Muscle of leg (tissue), 11 donors: ENCODE measurements around the gene DUS3L. TPM values are rescaled to one million over a fixed set of nuclear protein-coding genes. Genes with fewer than 3 reads are reported as not detected.
"Not testable (repeated sequence)": the region's sequence is repeated elsewhere in the genome, so short reads cannot be mapped to it uniquely, and the experiment has no call there.

Source experiments
- DNase-seq: peaks from one replicate; pipeline ENCODE4 v3.0.0; 2013
- H3K27ac ChIP-seq: one replicate; pipeline ENCODE4 v1.5.1; 2013; ENCODE audit warnings: mild to moderate bottlenecking, low read length, control low read depth
- H3K27me3 ChIP-seq: one replicate; pipeline ENCODE4 v1.6.1; 2013; ENCODE audit warnings: low read length; ENCODE audit not compliant: control insufficient read depth, insufficient read depth
- H3K36me3 ChIP-seq: one replicate; pipeline ENCODE4 v1.6.1; 2013; ENCODE audit warnings: low read length; ENCODE audit not compliant: control insufficient read depth, insufficient read depth
- H3K4me1 ChIP-seq: one replicate; pipeline ENCODE4 v1.6.1; 2013; ENCODE audit warnings: low read length; ENCODE audit not compliant: control insufficient read depth, insufficient read depth
- H3K4me3 ChIP-seq: one replicate; pipeline ENCODE4 v1.5.1; 2013; ENCODE audit warnings: low read length, control low read depth
- H3K9me3 ChIP-seq: replicated peaks from 2 replicates; pipeline ENCODE4 v1.6.1; 2013; ENCODE audit warnings: low read depth, low read length; ENCODE audit not compliant: control insufficient read depth
- WGBS: methylation state at CpG from one replicate; pipeline ENCODE4 v1.1.5; 2013; ENCODE audit warnings: missing lambda C conversion rate; ENCODE audit not compliant: insufficient coverage; 5-methylcytosine and 5-hydroxymethylcytosine counted together
- polyA plus RNA-seq, 8 donors: library from polyadenylated mRNA; unstranded; fragments of 120-200 nt; gene quantifications; one replicate each; pipeline versions ENCODE4 v1.2.1 to v1.2.3, GENCODE V29; 2013; ENCODE audit warnings: inconsistent platforms in 1 of 8, low replicate concordance in 1 of 8; ENCODE audit not compliant: insufficient read length in 8 of 8, insufficient read depth in 1 of 8
- total RNA-seq: library from RNA; stranded (reverse); fragments of 120-200 nt; gene quantifications from one replicate; pipeline ENCODE4 v1.2.4, GENCODE V29; 2013

DUS3L gene
- total and polyA plus RNA-seq, 9 donors: 16.3 to 26.6 (median 21.1) TPM

- no peak for DNase-seq
- Histone ChIP-seq H3K9me3 (no peaks in the 10 kb centered on the region), H3K36me3 (peaks cover 75% of the 10 kb centered on the region), H3K4me3 (no peak overlapping the region), H3K27me3 (no peaks in the 10 kb centered on the region), H3K4me1 (peaks cover 10% of the 10 kb centered on the region), H3K27ac (no peak overlapping the region)
- 91% methylated on average over 31 of the region's 39 CpGs for WGBS
Observed at GRCh38 chr19:5787409-5788182, 3.4 kb downstream of the DUS3L start.

- no peak for DNase-seq
- H3K27ac ChIP-seq: no peak overlapping the region
- 89% methylated on average over 41 of the region's 44 CpGs for WGBS
- H3K36me3 ChIP-seq: peaks cover 75% of the 10 kb centered on the region
- no peak overlapping the region for H3K4me3 ChIP-seq
- no peaks in the 10 kb centered on the region for H3K27me3 ChIP-seq
- peaks cover 10% of the 10 kb centered on the region for H3K4me1 ChIP-seq
- H3K9me3 ChIP-seq: no peaks in the 10 kb centered on the region
Observed at GRCh38 chr19:5786593-5787408, 4.2 kb downstream of the DUS3L start.

GRCh38 chr19:5785423-5785822 is 5.5 kb downstream of the DUS3L start:
- DNase-seq: no peak
- peaks cover 5% of the 10 kb centered on the region for H3K4me1 ChIP-seq
- no peaks in the 10 kb centered on the region for H3K27me3 ChIP-seq
- no peak overlapping the region for H3K4me3 ChIP-seq
- H3K36me3 ChIP-seq: peaks cover 75% of the 10 kb centered on the region
- WGBS: 93% methylated on average over 37 of the region's 37 CpGs
- no peak overlapping the region for H3K27ac ChIP-seq
- no peaks in the 10 kb centered on the region for H3K9me3 ChIP-seq

GRCh38 chr19:5784581-5785147 is 6.3 kb downstream of the DUS3L start, which contains the start of gene PRR22:
Gene PRR22, minus strand, starts transcription at chr19:5784746. Its CDS starts 86 bp downstream, at chr19:5784660.
- Histone ChIP-seq H3K4me3 (no peak within 1 kb of the TSS), H3K9me3 (no peaks in the 10 kb centered on the region), H3K36me3 (peaks cover 69% of the 10 kb centered on the region), H3K27ac (no peak within 1 kb of the TSS), H3K27me3 (no peaks in the 10 kb centered on the region), H3K4me1 (no peaks in the 10 kb centered on the region)
- DNase-seq: no peak
- WGBS: 95% methylated on average over 12 of the region's 15 CpGs

GRCh38 chr19:5782945-5783919 is 7.7 kb downstream of the DUS3L start:
- 75% methylated on average over 37 of the region's 48 CpGs for WGBS
- Histone ChIP-seq H3K27ac (no peak overlapping the region), H3K27me3 (no peaks in the 10 kb centered on the region), H3K36me3 (peaks cover 56% of the 10 kb centered on the region), H3K4me3 (no peak overlapping the region), H3K4me1 (no peaks in the 10 kb centered on the region), H3K9me3 (no peaks in the 10 kb centered on the region)
- DNase-seq: no peak

- Histone ChIP-seq H3K27ac (no peak overlapping the region), H3K4me1 (no peaks in the 10 kb centered on the region), H3K4me3 (no peak overlapping the region), H3K36me3 (peaks cover 46% of the 10 kb centered on the region), H3K9me3 (no peaks in the 10 kb centered on the region), H3K27me3 (no peaks in the 10 kb centered on the region)
- WGBS: 94% methylated on average over 6 of the region's 9 CpGs
- DNase-seq: no peak
Observed at GRCh38 chr19:5782322-5782721, 8.6 kb downstream of the DUS3L start.

GRCh38 chr19:5780916-5781315 is 10.0 kb downstream of the DUS3L start:
- H3K27ac ChIP-seq, H3K4me1 ChIP-seq, DNase-seq, H3K9me3 ChIP-seq, H3K27me3 ChIP-seq, H3K4me3 ChIP-seq: not testable (repeated sequence)
- 87% methylated on average over 11 of the region's 11 CpGs for WGBS
- H3K36me3 ChIP-seq: peaks cover 32% of the 10 kb centered on the region

GRCh38 chr19:5778402-5778801 is 12.6 kb downstream of the DUS3L start:
- no peak overlapping the region for H3K4me3 ChIP-seq
- no peaks in the 10 kb centered on the region for H3K9me3 ChIP-seq
- no peaks in the 10 kb centered on the region for H3K27me3 ChIP-seq
- DNase-seq: no peak
- H3K36me3 ChIP-seq: peaks cover 8% of the 10 kb centered on the region
- no peak overlapping the region for H3K27ac ChIP-seq
- 56% methylated on average over 13 of the region's 17 CpGs for WGBS
- no peaks in the 10 kb centered on the region for H3K4me1 ChIP-seq

GRCh38 chr19:5775668-5776309 is 15.2 kb downstream of the DUS3L start:
- H3K9me3 ChIP-seq: no peaks in the 10 kb centered on the region
- H3K4me1 ChIP-seq: no peaks in the 10 kb centered on the region
- H3K27ac ChIP-seq: no peak overlapping the region
- no peaks in the 10 kb centered on the region for H3K36me3 ChIP-seq
- no peaks in the 10 kb centered on the region for H3K27me3 ChIP-seq
- H3K4me3 ChIP-seq: no peak overlapping the region
- no peak for DNase-seq
- 64% methylated on average over 15 of the region's 17 CpGs for WGBS
